OCI-LY1 (cell line): ENCODE data around the gene P2RX6.

Experiments used
- H2AFZ ChIP-seq: fragments of 200-600 bp; sonication (generic), shearing (Covaris generic); 2 replicates; pipeline ENCODE4 v1.6.0; 2014; ENCODE audit warnings: antibody characterized with exemption, mild to moderate bottlenecking, low read length
- H3F3A ChIP-seq: fragments of 200-600 bp; sonication (generic), shearing (Covaris generic); 2 replicates; pipeline ENCODE4 v1.6.0; 2014; ENCODE audit warnings: mild to moderate bottlenecking, antibody characterized with exemption, low read length, moderate library complexity; ENCODE audit not compliant: insufficient read depth
- H3K27ac ChIP-seq: fragments of 200-600 bp; sonication (generic); 2 replicates; pipeline ENCODE4 v1.5.1; 2014; ENCODE audit warnings: low read length, mixed run types, mild to moderate bottlenecking, low read depth; ENCODE audit not compliant: poor library complexity, severe bottlenecking
- H3K27me3 ChIP-seq: fragments of 200-600 bp; sonication (generic); 2 replicates; pipeline ENCODE4 v1.6.0; 2014; ENCODE audit warnings: antibody characterized with exemption, mild to moderate bottlenecking, low read length, moderate library complexity; ENCODE audit not compliant: insufficient read depth
- H3K36me3 ChIP-seq: fragments of 200-600 bp; sonication (generic); 2 replicates; pipeline ENCODE4 v1.6.1; 2014; ENCODE audit warnings: mild to moderate bottlenecking, antibody characterized with exemption, low read length, moderate library complexity, mixed read lengths; ENCODE audit not compliant: insufficient read depth
- H3K4me1 ChIP-seq: fragments of 200-600 bp; sonication (generic); 2 replicates; pipeline ENCODE4 v1.5.1; 2014; ENCODE audit warnings: mild to moderate bottlenecking, low read length, moderate library complexity; ENCODE audit not compliant: insufficient read depth, severe bottlenecking
- H3K4me2 ChIP-seq: fragments of 200-600 bp; sonication (generic), shearing (Covaris generic); 2 replicates; pipeline ENCODE4 v1.6.1; 2014; ENCODE audit warnings: low read length
- H3K4me3 ChIP-seq: fragments of 200-600 bp; sonication (generic); 2 replicates; pipeline ENCODE4 v1.5.1; 2014; ENCODE audit warnings: low read length, low read depth, mild to moderate bottlenecking, mixed read lengths; ENCODE audit not compliant: poor library complexity, severe bottlenecking
- H3K79me2 ChIP-seq: fragments of 200-600 bp; shearing (Covaris generic); 2 replicates; pipeline ENCODE4 v1.6.1; 2016; ENCODE audit warnings: mixed run types, low read length, mixed read lengths; ENCODE audit not compliant: insufficient read depth
- H3K9ac ChIP-seq: fragments of 200-600 bp; sonication (generic), shearing (Covaris generic); 2 replicates; pipeline ENCODE4 v1.6.1; 2014; ENCODE audit warnings: mild to moderate bottlenecking, low read length, mixed read lengths
- H3K9me2 ChIP-seq: fragments of 200-600 bp; sonication (generic), shearing (Covaris generic); 2 replicates; pipeline ENCODE4 v1.6.1; 2014; ENCODE audit warnings: low read depth, mild to moderate bottlenecking, low read length, mixed read lengths
- H3K9me3 ChIP-seq: fragments of 200-600 bp; shearing (Covaris generic); 2 replicates; pipeline ENCODE4 v1.6.1; 2014; ENCODE audit warnings: low read length, mixed read lengths
- H4K20me1 ChIP-seq: fragments of 200-600 bp; sonication (generic), shearing (Covaris generic); 2 replicates; pipeline ENCODE4 v1.6.0; 2016; ENCODE audit warnings: mild to moderate bottlenecking, low read length; ENCODE audit not compliant: insufficient read depth
- CTCF ChIP-seq: fragments of 200-600 bp; sonication (generic), shearing (Covaris generic); IDR thresholded peaks from 2 replicates; pipeline ENCODE4 v1.5.1; 2017; ENCODE audit warnings: mild to moderate bottlenecking, antibody characterized with exemption, low read length, moderate library complexity, mixed read lengths
- EZH2 ChIP-seq: fragments of 200-600 bp; sonication (generic), shearing (Covaris generic); IDR thresholded peaks from 2 replicates; pipeline ENCODE4 v1.8.0; 2017; ENCODE audit warnings: borderline replicate concordance, mixed run types, mild to moderate bottlenecking, antibody characterized with exemption, low read length, moderate library complexity, mixed read lengths

Gene P2RX6

DNA sequence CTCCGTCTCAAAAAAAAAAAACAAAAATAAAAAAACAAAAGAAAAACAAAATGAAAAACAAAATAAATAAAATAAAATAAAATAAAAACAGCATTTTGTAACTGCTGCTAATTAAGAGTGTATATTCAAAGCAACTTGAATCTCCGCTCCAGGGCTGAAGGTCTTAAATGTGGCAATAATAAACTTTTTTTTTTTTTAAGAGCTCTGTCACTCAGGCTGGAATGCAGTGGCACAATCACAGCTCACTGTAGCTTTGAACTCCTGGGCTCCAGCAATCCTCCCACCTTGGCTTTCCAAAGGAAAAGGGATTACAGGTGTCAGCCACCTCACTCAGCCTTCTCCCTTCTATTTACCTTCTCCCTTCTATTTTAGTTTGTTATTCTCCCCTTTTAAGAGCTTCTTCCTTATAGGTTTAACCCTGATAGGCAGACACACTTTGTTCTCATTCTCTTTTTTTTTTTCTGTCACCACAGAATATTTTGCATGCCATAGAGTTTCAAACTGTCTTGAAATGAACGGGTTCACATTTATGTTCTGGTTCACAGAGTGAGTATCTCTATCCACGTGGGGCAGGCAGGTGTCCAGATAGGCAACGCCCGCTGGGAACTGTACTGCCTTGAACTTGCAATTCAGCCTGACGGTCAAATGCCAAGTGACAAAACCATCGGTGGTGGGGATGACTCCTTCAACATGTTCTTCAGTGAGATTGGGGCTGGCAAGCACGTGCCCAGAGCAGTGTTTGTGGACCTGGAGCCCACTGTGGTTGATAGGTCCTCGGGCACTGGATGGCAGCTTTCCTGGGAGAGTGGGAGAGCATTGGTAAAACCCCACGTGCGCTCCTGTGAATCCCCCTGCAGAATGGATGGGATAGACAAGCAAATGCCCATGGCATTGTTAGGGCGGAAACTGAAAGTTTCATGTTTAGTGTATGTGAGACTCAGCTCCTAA, 50.2 kb downstream of the P2RX6 start:
- Histone ChIP-seq H3K9ac (no peak overlapping the region), H3K9me3 (no peaks in the 10 kb centered on the region), H3K4me3 (no peak overlapping the region), H2AFZ (no peak overlapping the region), H3K79me2 (no peaks in the 10 kb centered on the region), H3K4me1 (no peaks in the 10 kb centered on the region), H3K9me2 (no peaks in the 10 kb centered on the region), H3K27ac (no peak overlapping the region), H4K20me1 (no peaks in the 10 kb centered on the region), H3K27me3 (no peaks in the 10 kb centered on the region), H3K4me2 (no peak overlapping the region), H3K36me3 (no peaks in the 10 kb centered on the region), H3F3A (no peaks in the 10 kb centered on the region)
- TF ChIP-seq CTCF (no peak), EZH2 (no peak)

- no peaks in the 10 kb centered on the region; the same call in 1 of the 2 replicates for H3K27me3 ChIP-seq
- no peaks in the 10 kb centered on the region for H4K20me1 ChIP-seq
- H3K79me2 ChIP-seq: no peaks in the 10 kb centered on the region
- TF ChIP-seq EZH2 (no peak), CTCF (no peak)
- H3K36me3 ChIP-seq: no peaks in the 10 kb centered on the region
- no peak overlapping the region for H3K4me3 ChIP-seq
- H3K9me3 ChIP-seq: no peaks in the 10 kb centered on the region
- H3K4me2 ChIP-seq: no peak overlapping the region
- H3K4me1 ChIP-seq: no peaks in the 10 kb centered on the region
- H3K27ac ChIP-seq: no peak overlapping the region
- H2AFZ ChIP-seq: no peak overlapping the region
- no peak overlapping the region for H3K9ac ChIP-seq
- H3F3A ChIP-seq: no peaks in the 10 kb centered on the region
- H3K9me2 ChIP-seq: no peaks in the 10 kb centered on the region
Measured at GRCh38 chr22:21067075-21067900, 52.3 kb downstream of the P2RX6 start.

DNA sequence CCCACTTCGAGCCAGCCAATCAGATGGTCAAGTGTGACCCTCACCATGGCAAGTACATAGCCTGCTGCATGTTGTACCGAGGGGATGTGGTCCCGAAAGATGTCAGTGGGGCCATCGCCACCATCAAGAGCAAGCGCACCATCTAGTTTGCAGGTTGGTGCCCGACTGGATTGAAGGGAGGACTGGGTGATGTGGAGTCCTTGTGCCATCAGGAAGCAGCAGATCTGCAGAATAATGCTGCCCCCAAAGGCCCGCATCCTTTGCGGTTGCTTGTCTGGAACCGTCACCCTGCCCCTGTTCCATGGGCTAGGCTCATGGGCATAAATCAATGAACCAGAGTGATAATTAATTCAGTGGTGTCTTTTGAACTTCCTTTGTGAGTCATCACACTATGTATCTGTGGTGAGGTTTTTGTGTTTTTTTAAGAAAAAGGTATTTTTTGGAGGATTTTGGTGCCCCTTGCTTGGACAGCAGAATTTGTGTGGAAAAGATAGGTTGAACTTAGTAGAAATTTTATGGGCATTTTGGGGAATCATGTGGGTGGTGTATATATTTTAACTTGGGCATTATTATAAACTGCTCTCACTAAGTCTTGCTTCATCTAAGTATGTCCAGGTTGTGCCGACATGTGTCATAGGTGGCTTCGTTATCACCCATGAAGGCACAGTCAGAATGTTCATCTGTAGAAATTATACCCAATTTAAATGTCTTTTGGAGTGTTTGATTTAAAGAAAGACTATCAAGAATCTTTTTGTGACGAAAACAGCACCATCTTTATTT, 53.1 kb downstream of the P2RX6 start:
- H3K4me3 ChIP-seq: no peak overlapping the region
- H3F3A ChIP-seq: no peaks in the 10 kb centered on the region
- no peaks in the 10 kb centered on the region for H3K9me2 ChIP-seq
- no peak overlapping the region for H3K27ac ChIP-seq
- no peaks in the 10 kb centered on the region; the same call in 1 of the 2 replicates for H3K27me3 ChIP-seq
- H3K9ac ChIP-seq: no peak overlapping the region
- H3K4me2 ChIP-seq: no peak overlapping the region
- H3K36me3 ChIP-seq: no peaks in the 10 kb centered on the region; the same call in 1 of the 2 replicates
- H4K20me1 ChIP-seq: no peaks in the 10 kb centered on the region
- H2AFZ ChIP-seq: no peak overlapping the region
- H3K79me2 ChIP-seq: no peaks in the 10 kb centered on the region
- no peak for TF ChIP-seq EZH2
- no peak for TF ChIP-seq CTCF
- H3K9me3 ChIP-seq: no peaks in the 10 kb centered on the region
- H3K4me1 ChIP-seq: no peaks in the 10 kb centered on the region
